GM12878 (cell line): ENCODE data around the gene DUSP22. TPM values are rescaled to one million over a fixed set of nuclear protein-coding genes. Genes with fewer than 3 reads are reported as not detected.

Source experiments
- BMI1 ChIP-seq: fragments of 450-650 bp; IDR thresholded peaks from 2 replicates; pipeline ENCODE4 v1.6.1; 2016; ENCODE audit warnings: mild to moderate bottlenecking, moderate library complexity, borderline replicate concordance
- CUX1 ChIP-seq: IDR thresholded peaks from 2 replicates; pipeline ENCODE4 v1.6.1; 2012; ENCODE audit warnings: improper control_type of control experiment, low read depth, low read length; ENCODE audit not compliant: insufficient replicate concordance
- DPF2 ChIP-seq: fragments of 450-650 bp; IDR thresholded peaks from 2 replicates; pipeline ENCODE4 v1.6.1; 2017; ENCODE audit warnings: mild to moderate bottlenecking
- MEF2B ChIP-seq: fragments of 450-650 bp; IDR thresholded peaks from 2 replicates; pipeline ENCODE4 v1.6.1; 2018; ENCODE audit warnings: mild to moderate bottlenecking, moderate library complexity; ENCODE audit not compliant: partially characterized antibody, poor library complexity, severe bottlenecking
- NFXL1 ChIP-seq: fragments of 450-650 bp; IDR thresholded peaks from 2 replicates; pipeline ENCODE4 v1.6.1; 2017; ENCODE audit warnings: antibody characterized with exemption, mild to moderate bottlenecking, borderline replicate concordance
- RUNX3 ChIP-seq: IDR thresholded peaks from 2 replicates; pipeline ENCODE4 v1.6.1; 2012; ENCODE audit warnings: low read length, inconsistent platforms
- SKIL ChIP-seq: fragments of 450-650 bp; IDR thresholded peaks from 2 replicates; pipeline ENCODE4 v1.6.1; 2017; ENCODE audit warnings: mild to moderate bottlenecking, low read depth, inconsistent platforms; ENCODE audit not compliant: poor library complexity, severe bottlenecking
- SPI1 ChIP-seq: IDR thresholded peaks from 2 replicates; pipeline ENCODE4 v1.6.1; 2011; ENCODE audit warnings: low read depth, mild to moderate bottlenecking, low read length, moderate library complexity, borderline replicate concordance; ENCODE audit not compliant: insufficient read depth
- ZNF207 ChIP-seq: fragments of 450-650 bp; IDR thresholded peaks from 2 replicates; pipeline ENCODE4 v1.6.1; 2014; ENCODE audit warnings: antibody characterized with exemption, mild to moderate bottlenecking, borderline replicate concordance
- ZNF592 ChIP-seq: fragments of 450-650 bp; IDR thresholded peaks from 2 replicates; pipeline ENCODE4 v1.6.1; 2017; ENCODE audit warnings: mild to moderate bottlenecking, moderate library complexity
- ZNF687 ChIP-seq: fragments of 450-650 bp; IDR thresholded peaks from 2 replicates; pipeline ENCODE4 v1.6.1; 2017; ENCODE audit warnings: mild to moderate bottlenecking, moderate library complexity
- polyA plus RNA-seq, 11 experiments: library from polyadenylated mRNA; depleted of rRNA in 4 of 11; unstranded in 6 of 11; stranded (reverse) in 5 of 11; fragments of >200 nt; fragmentation: Nextera tagmentation in 4 of 11; fragmentation: Illumina TruSeq in 1 of 11; extraction: Ambion mirVana in 4 of 11; extraction: Trizol in 1 of 11; gene quantifications; 1 replicate in 1 of 11; 2 replicates in 10 of 11; pipeline versions ENCODE4 v1.2.1 to v1.2.3, GENCODE V29; 2011 to 2016; ENCODE audit warnings: inconsistent platforms in 2 of 11, missing spikeins in 2 of 11, low read depth in 1 of 11
- total RNA-seq, 4 experiments: library from RNA; depleted of rRNA in 3 of 4; stranded (reverse); fragments of >200 nt in 3 of 4; fragmentation: Illumina TruSeq in 1 of 4; extraction: Trizol in 1 of 4; gene quantifications; 2 replicates each; pipeline versions ENCODE4 v1.2.1 to v1.2.3, GENCODE V29; 2013 to 2021

Gene DUSP22
- total and polyA plus RNA-seq, 10 of the 15 experiments (the other 5 are each of a cell fraction or from before 2014, with no cell fraction given) = 78.9 to 156 (median 107) TPM

GRCh38 chr6:252775-253535 lies 39.3 kb upstream of the DUSP22 start (continued):
- TF ChIP-seq ZNF687 (peak; percentile 71; the same call in 1 of the 2 replicates), NFXL1 (no peak), CUX1 (no peak), BMI1 (no peak), RUNX3 (no peak), SKIL (no peak), ZNF207 (no peak), DPF2 (no peak), MEF2B (peak; percentile 8), SPI1 (peak; percentile 21; the same call in 1 of the 2 replicates), ZNF592 (0 out of 2 replicates have a peak, but pooled peaks have one; percentile 11)
